HT-29 (cell line): ENCODE results near the gene C20orf144. TPM values are rescaled to one million over a fixed set of nuclear protein-coding genes. Genes with fewer than 3 reads are reported as not detected.
"Not testable (repeated sequence)": the region's sequence is repeated elsewhere in the genome, so short reads cannot be mapped to it uniquely, and the experiment has no call there.

Experiments used
- DNase-seq: peaks from one replicate; pipeline ENCODE4 v3.0.0-alpha.2; 2015; ENCODE audit warnings: low spot score
- total RNA-seq: library from RNA; depleted of rRNA; stranded (reverse); fragments of >200 nt; shearing (Covaris generic); gene quantifications from 2 replicates; pipeline ENCODE4 v1.2.3, GENCODE V29; 2014

The C20orf144 gene
- total RNA-seq, 1 experiment from 2014 or later = 0.15 TPM

DNA sequence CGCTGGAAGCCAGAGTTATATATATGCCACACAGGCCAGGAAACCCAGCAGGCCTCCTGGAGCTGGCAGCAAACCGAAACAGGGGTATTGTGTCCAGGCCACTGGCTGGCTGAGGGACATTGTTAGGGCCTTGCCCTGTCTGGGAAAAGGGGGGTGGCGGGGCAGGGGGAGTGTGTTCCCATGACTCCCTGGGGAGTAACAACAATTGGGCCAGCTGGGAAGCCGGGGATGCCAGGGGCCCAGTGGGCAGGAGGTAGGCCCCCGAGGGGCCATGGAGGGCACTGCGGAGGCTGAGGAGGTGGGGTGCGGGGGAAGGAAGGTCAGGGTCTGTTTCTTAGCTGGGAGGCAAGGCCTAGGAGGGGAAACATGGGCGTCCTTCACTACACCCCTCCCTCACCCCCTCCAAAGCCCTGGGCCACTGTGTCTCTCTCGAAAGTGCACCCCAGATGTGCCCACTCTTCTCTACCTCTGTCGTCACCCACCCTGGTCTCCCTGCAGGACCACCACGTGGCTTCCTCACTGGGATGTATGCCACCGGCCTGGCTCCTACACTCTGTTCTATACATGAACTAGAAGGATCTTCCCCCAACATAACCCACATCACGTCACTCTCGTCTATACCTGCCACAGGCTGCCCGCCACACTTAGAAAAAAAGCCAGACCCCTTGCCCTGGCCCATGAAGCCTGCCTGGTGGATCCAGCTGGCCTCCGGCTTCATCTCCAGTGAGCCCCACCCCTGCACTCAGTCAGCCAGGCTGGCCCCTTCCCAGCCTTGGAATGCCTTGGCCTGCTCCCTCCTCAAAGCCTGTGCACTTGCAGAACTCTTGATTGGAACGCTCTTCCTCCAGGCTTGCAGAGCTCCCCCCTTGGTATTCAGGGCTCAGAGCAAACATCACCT lies 31.9 kb downstream of the C20orf144 start:
- no peak for DNase-seq

DNA sequence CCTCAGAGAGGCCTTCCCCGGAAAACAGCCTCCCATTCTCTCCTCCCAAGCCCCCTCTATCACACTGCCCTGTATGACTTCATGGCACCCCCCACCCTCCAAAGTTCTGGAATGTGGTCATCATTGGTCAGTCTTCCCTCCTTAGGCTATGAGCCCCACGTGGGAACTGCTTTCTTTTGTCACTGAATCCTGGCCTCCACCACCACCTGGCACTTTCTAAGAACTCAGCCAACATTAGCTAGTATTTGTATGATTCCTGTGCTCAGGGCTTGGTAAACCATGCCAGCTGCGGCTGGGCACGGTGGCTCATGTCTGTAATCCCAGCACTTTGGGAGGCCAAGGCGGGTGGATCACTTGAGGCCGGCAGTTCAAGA lies 32.5 kb downstream of the C20orf144 start:
- no peak for DNase-seq

DNA sequence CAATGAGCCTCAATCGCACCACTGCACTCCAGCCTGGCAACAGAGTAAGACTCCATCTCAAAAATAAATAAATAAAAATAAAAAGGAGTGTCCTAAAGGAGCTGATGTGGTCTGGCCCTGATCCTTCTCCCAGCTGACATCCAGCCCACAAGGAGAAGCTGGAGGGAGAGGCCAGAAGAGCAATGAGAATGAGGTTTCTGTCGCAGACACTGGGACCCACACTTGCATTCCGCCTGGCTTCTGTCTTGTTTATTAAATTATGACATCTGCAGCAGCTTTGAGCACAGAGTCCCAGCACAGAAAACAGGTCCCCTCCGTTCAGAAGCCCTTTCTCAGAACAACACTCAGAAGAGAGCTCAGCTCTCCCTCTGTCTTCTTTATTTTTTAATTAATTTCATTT lies 34.3 kb downstream of the C20orf144 start:
- no peak for DNase-seq

GRCh38 chr20:33697129-33697528 lies 35.0 kb downstream of the C20orf144 start:
- DNase-seq = no peak

DNA sequence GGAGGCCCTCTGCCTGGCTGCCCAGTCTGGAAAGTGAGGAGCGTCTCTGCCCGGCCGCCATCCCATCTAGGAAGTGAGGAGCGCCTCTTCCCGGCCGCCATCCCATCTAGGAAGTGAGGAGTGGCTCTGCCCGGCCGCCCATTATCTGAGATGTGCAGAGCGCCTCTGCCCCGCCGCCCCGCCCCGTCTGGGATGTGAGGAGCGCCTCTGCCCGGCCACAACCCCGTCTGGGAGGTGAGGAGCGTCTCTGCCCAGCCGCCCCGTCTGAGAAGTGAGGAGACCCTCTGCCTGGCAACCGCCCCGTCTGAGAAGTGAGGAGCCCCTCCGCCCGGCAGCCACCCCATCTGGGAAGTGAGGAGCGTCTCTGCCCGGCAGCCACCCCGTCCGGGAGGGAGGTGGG lies 36.8 kb downstream of the C20orf144 start:
- not testable (repeated sequence) for DNase-seq

GRCh38 chr20:33700696-33701441 lies 38.7 kb downstream of the C20orf144 start:
- DNase-seq = not testable (repeated sequence)

DNA sequence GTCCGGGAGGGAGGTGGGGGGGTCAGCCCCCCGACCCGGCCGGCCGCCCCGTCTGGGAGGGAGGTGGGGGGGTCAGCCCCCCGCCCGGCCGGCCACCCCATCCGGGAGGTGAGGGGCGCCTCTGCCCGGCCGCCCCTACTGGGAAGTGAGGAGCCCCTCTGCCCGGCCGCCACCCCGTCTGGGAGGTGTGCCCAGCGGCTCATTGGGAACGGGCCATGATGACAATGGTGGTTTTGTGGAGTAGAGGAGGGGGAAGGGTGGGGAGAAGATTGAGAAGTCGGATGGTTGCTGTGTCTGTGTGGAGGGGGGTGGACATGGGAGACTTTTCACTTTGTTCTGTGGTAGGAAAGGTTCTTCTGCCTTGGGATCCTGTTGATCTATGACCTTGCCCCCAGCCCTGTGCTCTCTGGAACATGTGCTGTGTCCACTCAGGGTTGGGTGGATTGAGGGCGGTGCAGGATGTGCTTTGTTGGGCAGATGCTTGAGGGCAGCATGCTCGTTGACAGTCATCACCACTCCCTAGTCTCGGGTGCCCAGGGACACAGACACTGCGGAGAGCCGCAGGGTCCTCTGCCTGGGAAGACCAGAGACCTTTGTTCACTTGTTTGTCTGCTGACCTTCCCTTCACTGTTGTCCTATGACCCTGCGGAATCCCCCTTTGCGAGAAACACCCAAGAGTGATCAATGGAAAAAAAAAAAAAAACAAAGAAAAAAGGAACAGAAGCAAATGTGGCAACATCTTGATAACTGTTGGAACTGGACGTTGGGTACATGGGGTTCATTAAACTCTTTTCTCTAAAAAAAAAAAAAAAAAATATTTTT lies 39.7 kb downstream of the C20orf144 start:
- DNase-seq = no peak

DNA sequence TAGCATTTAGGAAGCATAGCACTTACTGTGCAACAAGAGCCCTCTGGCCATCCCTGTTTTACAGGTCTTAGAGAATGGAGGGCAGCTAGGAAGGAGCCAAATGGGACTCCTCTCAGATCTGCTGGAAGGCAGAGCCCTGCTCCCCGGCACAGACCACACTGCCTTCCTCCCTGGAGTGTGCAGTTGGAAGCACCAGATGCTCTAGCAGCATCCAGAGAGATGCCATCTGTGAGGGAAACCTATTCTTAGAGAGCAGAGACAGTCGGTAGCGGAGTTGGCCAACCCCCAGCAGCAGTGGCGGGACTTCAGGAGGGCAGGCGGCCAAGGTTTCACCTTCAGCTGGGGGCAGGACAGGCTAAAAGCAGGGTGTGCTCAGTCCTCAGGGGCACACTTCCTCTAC lies 40.7 kb downstream of the C20orf144 start:
- DNase-seq = no peak

- DNase-seq = no peak
Measured at GRCh38 chr20:33703498-33704137, 41.5 kb downstream of the C20orf144 start.

GRCh38 chr20:33704197-33704924 lies 42.2 kb downstream of the C20orf144 start:
- DNase-seq = no peak

- DNase-seq = no peak
Measured at GRCh38 chr20:33707668-33708067, 45.5 kb downstream of the C20orf144 start.

- DNase-seq = no peak
Measured at GRCh38 chr20:33709398-33709797, 47.3 kb downstream of the C20orf144 start.

DNA sequence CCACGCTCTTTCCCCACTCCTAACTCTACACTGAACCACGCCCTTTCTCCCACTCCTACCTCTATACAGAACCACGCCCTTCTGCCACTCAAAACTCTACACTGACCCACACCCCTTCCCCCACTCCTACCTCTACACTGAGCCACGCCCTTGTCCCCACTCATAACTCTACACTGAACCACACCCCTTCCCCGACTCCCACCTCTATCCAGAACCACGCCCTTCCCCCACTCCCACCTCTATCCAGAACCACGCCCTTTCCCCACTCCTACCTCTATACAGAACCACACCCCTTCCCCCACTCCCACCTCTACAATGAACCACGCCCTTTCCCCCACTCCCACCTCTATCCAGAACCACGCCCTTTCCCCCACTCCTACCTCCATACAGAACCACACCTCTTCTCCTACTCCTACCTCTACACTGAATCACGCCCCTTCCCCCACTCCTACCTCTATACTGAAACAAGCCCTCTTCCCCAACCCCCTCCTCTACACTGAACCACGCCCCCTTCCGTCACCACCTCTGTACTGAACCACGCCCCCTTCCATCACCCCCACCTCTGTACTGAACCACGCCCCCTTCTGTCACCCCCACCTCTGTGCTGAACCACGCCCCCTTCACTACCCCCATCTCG lies 47.9 kb downstream of the C20orf144 start:
- no peak for DNase-seq

DNA sequence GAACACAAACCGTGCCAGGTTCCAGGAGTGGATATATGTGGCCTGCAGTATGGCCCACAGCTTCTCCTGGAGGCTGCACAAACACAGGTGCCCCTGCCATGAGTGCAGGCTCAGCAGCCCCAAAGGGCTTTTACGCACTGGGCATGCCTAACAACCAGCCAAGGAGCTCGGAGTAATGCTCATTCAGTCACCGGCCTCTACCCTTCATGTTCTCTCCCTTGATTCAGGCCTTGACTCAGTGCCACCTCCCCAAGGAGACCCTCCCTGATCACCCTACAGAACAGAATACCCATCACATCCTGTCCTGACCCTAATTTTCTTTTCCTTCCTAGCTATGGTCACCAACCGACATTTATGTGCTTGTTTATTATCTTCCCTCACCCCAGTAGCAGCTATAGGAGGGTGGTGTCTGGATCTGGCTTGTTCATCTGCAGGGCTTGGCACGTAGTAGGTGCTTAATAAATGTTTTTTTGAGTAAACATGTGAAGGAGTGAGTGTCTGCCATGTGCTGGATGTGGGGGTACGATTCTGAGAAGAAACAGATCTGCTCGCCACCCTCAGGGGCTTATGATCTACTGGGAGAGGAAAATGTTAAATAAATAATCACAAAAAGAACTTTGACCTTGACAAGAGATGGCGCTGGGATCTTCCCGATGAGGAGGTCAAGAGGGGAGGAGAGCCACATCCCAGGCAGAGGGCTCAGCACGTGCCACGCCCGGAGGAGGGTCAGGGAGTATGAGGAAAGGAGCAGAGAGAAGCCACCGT lies 48.7 kb downstream of the C20orf144 start:
- no peak for DNase-seq

DNA sequence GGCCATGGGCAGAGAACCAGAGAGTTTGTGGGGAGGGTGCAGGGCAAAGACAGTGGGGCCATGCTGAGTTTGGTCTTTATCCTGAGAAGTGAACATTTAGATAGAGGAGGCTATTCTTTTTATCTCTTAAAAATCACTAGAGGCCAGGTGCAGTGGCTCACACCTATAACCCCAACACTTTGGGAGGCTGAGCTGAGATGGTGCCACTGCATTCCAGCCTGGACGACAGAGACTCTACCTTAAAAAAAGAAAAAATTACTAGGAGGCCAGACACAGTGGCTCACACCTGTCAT lies 49.3 kb downstream of the C20orf144 start:
- DNase-seq = no peak
